ENCODE measurements around the gene C9orf57.

C9orf57 gene

DNA sequence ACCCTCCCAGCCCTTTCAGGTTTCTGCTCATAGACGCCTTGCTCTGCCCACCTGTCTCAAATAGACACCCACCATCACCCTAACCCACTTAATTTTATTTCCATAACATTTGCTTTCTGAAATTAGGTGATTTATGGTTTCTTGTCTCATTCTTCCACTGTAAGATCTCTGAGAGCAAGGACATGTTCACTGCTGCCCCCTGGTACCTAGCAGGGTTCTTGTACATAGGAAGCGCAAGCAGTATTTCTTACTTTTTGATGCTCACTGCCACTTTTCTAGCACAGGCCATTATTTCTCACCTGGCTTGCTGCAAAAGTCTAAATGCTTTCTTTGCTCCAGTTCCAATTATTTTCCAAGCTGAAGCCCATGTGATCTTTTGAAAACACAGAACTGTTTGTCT lies 16.8 kb downstream of the C9orf57 start:
- no peaks in the 10 kb centered on the region for H3K36me3 ChIP-seq (ENCODE audit: insufficient read depth, low read depth, low read length)
- no peaks in the 10 kb centered on the region for H3K27me3 ChIP-seq (ENCODE audit: insufficient read depth, low read length)
- no peak overlapping the region for H3K27ac ChIP-seq (ENCODE audit: low read length)
- no peak overlapping the region for H3K9ac ChIP-seq (ENCODE audit: low read depth, low read length)
- no peaks in the 10 kb centered on the region for H3K9me3 ChIP-seq (ENCODE audit: insufficient read depth, low read depth, low read length)
- no peaks in the 10 kb centered on the region for H3K4me1 ChIP-seq (ENCODE audit: insufficient read depth, low read length)
- H3K4me3 ChIP-seq (ENCODE audit: low read length): no peak overlapping the region

DNA sequence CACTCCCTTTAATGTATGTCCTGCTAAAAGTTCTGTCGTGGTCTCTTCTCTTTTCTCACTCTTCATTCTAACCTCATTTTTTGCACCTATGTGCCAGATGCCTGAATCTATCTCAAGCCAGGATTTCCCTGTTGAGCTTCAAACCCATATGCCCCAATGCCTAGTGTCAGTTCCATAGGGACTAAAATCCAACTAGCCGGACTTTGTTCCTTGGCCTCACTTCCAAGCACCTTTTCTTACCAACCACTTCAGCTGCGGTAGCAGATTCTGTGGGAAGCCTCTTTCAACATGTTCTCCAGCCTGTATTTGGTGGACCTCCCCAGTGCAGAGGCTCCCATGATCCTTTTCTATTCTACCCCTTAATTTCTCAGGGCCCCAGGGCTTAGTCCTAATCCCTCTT lies 17.5 kb downstream of the C9orf57 start:
- H3K9me3 ChIP-seq (ENCODE audit: insufficient read depth, low read depth, low read length): no peaks in the 10 kb centered on the region
- no peaks in the 10 kb centered on the region for H3K36me3 ChIP-seq (ENCODE audit: insufficient read depth, low read depth, low read length)
- H3K27ac ChIP-seq (ENCODE audit: low read length): no peak overlapping the region
- H3K4me3 ChIP-seq (ENCODE audit: low read length): no peak overlapping the region
- H3K9ac ChIP-seq (ENCODE audit: low read depth, low read length): no peak overlapping the region
- H3K4me1 ChIP-seq (ENCODE audit: insufficient read depth, low read length): no peaks in the 10 kb centered on the region
- H3K27me3 ChIP-seq (ENCODE audit: insufficient read depth, low read length): no peaks in the 10 kb centered on the region

GRCh38 chr9:72041775-72042194 lies 18.6 kb downstream of the C9orf57 start:
- H3K27ac ChIP-seq (ENCODE audit: low read length): no peak overlapping the region
- no peak overlapping the region for H3K4me3 ChIP-seq (ENCODE audit: low read length)
- no peak overlapping the region for H3K9ac ChIP-seq (ENCODE audit: low read depth, low read length)
- no peaks in the 10 kb centered on the region for H3K9me3 ChIP-seq (ENCODE audit: insufficient read depth, low read depth, low read length)
- H3K36me3 ChIP-seq (ENCODE audit: insufficient read depth, low read depth, low read length): no peaks in the 10 kb centered on the region
- H3K27me3 ChIP-seq (ENCODE audit: insufficient read depth, low read length): no peaks in the 10 kb centered on the region
- no peaks in the 10 kb centered on the region for H3K4me1 ChIP-seq (ENCODE audit: insufficient read depth, low read length)

GRCh38 chr9:72041369-72041768 lies 19.0 kb downstream of the C9orf57 start:
- H3K27me3 ChIP-seq (ENCODE audit: insufficient read depth, low read length): no peaks in the 10 kb centered on the region
- H3K9ac ChIP-seq (ENCODE audit: low read depth, low read length): no peak overlapping the region
- no peak overlapping the region for H3K4me3 ChIP-seq (ENCODE audit: low read length)
- no peaks in the 10 kb centered on the region for H3K4me1 ChIP-seq (ENCODE audit: insufficient read depth, low read length)
- no peak overlapping the region for H3K27ac ChIP-seq (ENCODE audit: low read length)
- H3K9me3 ChIP-seq (ENCODE audit: insufficient read depth, low read depth, low read length): no peaks in the 10 kb centered on the region
- H3K36me3 ChIP-seq (ENCODE audit: insufficient read depth, low read depth, low read length): no peaks in the 10 kb centered on the region

GRCh38 chr9:72039532-72039931 lies 20.9 kb downstream of the C9orf57 start:
- H3K4me3 ChIP-seq (ENCODE audit: low read length): no peak overlapping the region
- no peaks in the 10 kb centered on the region for H3K36me3 ChIP-seq (ENCODE audit: insufficient read depth, low read depth, low read length)
- H3K9me3 ChIP-seq (ENCODE audit: insufficient read depth, low read depth, low read length): no peaks in the 10 kb centered on the region
- H3K4me1 ChIP-seq (ENCODE audit: insufficient read depth, low read length): no peaks in the 10 kb centered on the region
- H3K9ac ChIP-seq (ENCODE audit: low read depth, low read length): no peak overlapping the region
- H3K27me3 ChIP-seq (ENCODE audit: insufficient read depth, low read length): no peaks in the 10 kb centered on the region
- H3K27ac ChIP-seq (ENCODE audit: low read length): no peak overlapping the region

DNA sequence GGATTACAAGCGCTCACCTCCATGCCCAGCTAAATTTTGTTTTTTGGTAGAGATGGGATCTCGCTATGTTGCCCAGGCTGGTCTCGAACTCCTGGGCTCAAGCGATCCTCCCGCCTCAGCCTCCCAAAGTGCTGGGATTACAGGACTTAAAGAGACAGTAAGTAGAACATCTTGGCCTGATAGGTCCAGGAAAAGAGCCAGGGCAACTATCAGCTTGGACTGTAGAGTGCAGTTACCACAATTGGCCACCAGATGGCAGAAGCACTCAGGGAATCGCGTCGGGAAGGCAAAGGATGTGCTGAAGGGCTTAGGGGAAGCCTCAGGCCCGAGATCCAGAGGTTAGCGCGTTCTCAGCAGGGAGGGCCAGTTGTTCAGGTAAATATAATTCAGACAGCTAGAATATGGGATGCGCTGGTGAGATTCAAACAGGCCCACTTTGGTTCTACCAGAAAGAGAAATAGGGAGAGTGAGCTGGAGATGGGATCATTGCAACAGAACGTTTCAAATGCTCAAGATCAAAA lies 21.5 kb downstream of the C9orf57 start:
- H3K9ac ChIP-seq (ENCODE audit: low read depth, low read length): no peak overlapping the region
- no peaks in the 10 kb centered on the region for H3K9me3 ChIP-seq (ENCODE audit: insufficient read depth, low read depth, low read length)
- H3K27ac ChIP-seq (ENCODE audit: low read length): no peak overlapping the region
- H3K4me3 ChIP-seq (ENCODE audit: low read length): no peak overlapping the region
- H3K36me3 ChIP-seq (ENCODE audit: insufficient read depth, low read depth, low read length): no peaks in the 10 kb centered on the region
- H3K4me1 ChIP-seq (ENCODE audit: insufficient read depth, low read length): no peaks in the 10 kb centered on the region
- H3K27me3 ChIP-seq (ENCODE audit: insufficient read depth, low read length): no peaks in the 10 kb centered on the region

- no peaks in the 10 kb centered on the region for H3K4me1 ChIP-seq (ENCODE audit: insufficient read depth, low read length)
- H3K27me3 ChIP-seq (ENCODE audit: insufficient read depth, low read length): no peaks in the 10 kb centered on the region
- H3K4me3 ChIP-seq (ENCODE audit: low read length): no peak overlapping the region
- H3K9me3 ChIP-seq (ENCODE audit: insufficient read depth, low read depth, low read length): no peaks in the 10 kb centered on the region
- H3K36me3 ChIP-seq (ENCODE audit: insufficient read depth, low read depth, low read length): no peaks in the 10 kb centered on the region
- no peak overlapping the region for H3K27ac ChIP-seq (ENCODE audit: low read length)
- H3K9ac ChIP-seq (ENCODE audit: low read depth, low read length): no peak overlapping the region
Observed at GRCh38 chr9:72038408-72038807, 22.0 kb downstream of the C9orf57 start.

DNA sequence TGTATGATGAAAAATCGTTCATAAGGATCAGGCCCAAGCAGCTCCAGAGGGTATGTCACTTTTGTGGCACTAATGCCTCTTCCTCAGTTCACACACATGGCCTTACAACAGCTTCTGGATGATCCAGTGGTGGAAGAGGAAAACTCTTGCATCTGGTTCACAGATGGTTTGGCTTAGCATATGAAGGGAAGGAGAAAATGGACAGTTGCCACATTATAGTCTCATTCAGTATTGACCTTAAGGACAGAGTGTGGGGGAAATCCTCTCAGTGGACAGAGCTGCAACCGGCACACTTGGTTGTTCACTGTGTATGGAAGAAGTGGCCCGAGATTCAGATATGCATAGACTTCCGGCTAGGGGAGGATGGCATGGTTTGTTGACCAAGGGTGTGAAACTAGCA lies 22.8 kb downstream of the C9orf57 start:
- Histone ChIP-seq H3K36me3 (ENCODE audit: insufficient read depth, low read depth, low read length) (no peaks in the 10 kb centered on the region), H3K9me3 (ENCODE audit: insufficient read depth, low read depth, low read length) (no peaks in the 10 kb centered on the region), H3K27me3 (ENCODE audit: insufficient read depth, low read length) (no peaks in the 10 kb centered on the region), H3K4me1 (ENCODE audit: insufficient read depth, low read length) (no peaks in the 10 kb centered on the region), H3K4me3 (ENCODE audit: low read length) (no peak overlapping the region), H3K27ac (ENCODE audit: low read length) (no peak overlapping the region), H3K9ac (ENCODE audit: low read depth, low read length) (no peak overlapping the region)

DNA sequence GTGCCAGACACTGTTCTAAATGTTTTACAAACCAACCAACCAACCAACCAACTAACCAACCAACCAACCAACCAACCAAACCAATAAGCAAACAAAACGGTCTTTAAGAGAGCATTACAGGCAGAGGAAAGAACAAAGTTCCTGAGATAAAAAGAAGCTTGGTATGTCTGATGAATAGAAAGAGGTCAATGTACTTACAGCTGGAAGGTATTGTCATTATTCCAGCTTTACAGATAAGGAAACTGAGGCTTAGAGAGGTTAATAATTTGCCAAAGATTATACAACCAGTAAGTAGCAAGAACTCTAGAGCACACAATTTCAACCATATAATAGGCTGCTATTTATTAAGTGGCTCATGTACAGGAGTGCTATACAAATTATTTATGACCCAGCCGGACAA lies 29.6 kb downstream of the C9orf57 start:
- Histone ChIP-seq H3K27ac (ENCODE audit: low read length) (no peak overlapping the region), H3K4me3 (ENCODE audit: low read length) (no peak overlapping the region), H3K9me3 (ENCODE audit: insufficient read depth, low read depth, low read length) (no peaks in the 10 kb centered on the region)

DNA sequence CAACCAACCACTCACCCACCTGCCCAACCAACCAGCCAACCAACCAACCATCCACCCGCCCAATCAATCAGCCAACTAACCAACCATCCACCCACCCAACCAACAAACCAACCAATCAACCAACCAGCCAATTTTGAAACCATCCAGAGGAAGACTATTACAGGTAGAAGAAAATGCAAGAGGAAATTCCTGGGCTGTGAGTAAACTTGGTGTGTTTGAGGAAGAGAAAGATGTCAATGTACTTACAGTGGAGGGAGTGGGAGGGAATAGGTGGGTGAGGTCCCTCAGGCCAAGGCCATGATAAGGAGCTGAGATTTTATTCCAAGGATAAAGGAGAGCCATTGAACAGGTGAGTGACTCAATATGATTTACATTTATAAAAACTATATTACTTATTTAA lies 30.4 kb downstream of the C9orf57 start:
- Histone ChIP-seq H3K4me1 (ENCODE audit: insufficient read depth, low read length) (no peaks in the 10 kb centered on the region), H3K9ac (ENCODE audit: low read depth, low read length) (no peak overlapping the region), H3K27ac (ENCODE audit: low read length) (no peak overlapping the region), H3K9me3 (ENCODE audit: insufficient read depth, low read depth, low read length) (no peaks in the 10 kb centered on the region), H3K36me3 (ENCODE audit: insufficient read depth, low read depth, low read length) (no peaks in the 10 kb centered on the region), H3K27me3 (ENCODE audit: insufficient read depth, low read length) (no peaks in the 10 kb centered on the region), H3K4me3 (ENCODE audit: low read length) (no peak overlapping the region)

More for the DNA sequence above, 29.6 kb downstream of the C9orf57 start:
- H3K27me3 ChIP-seq (ENCODE audit: insufficient read depth, low read length): no peaks in the 10 kb centered on the region
- H3K4me1 ChIP-seq (ENCODE audit: insufficient read depth, low read length): no peaks in the 10 kb centered on the region
- no peaks in the 10 kb centered on the region for H3K36me3 ChIP-seq (ENCODE audit: insufficient read depth, low read depth, low read length)
- no peak overlapping the region for H3K9ac ChIP-seq (ENCODE audit: low read depth, low read length)

GRCh38 chr9:72025906-72026305 lies 34.5 kb downstream of the C9orf57 start:
- no peak overlapping the region for H3K4me3 ChIP-seq (ENCODE audit: low read length)
- H3K36me3 ChIP-seq (ENCODE audit: insufficient read depth, low read depth, low read length): no peaks in the 10 kb centered on the region
- H3K27ac ChIP-seq (ENCODE audit: low read length): no peak overlapping the region
- H3K9ac ChIP-seq (ENCODE audit: low read depth, low read length): no peak overlapping the region
- no peaks in the 10 kb centered on the region for H3K9me3 ChIP-seq (ENCODE audit: insufficient read depth, low read depth, low read length)
- H3K4me1 ChIP-seq (ENCODE audit: insufficient read depth, low read length): no peaks in the 10 kb centered on the region
- no peaks in the 10 kb centered on the region for H3K27me3 ChIP-seq (ENCODE audit: insufficient read depth, low read length)

GRCh38 chr9:72023596-72023995 lies 36.8 kb downstream of the C9orf57 start:
- no peak overlapping the region for H3K4me3 ChIP-seq (ENCODE audit: low read length)
- no peaks in the 10 kb centered on the region for H3K27me3 ChIP-seq (ENCODE audit: insufficient read depth, low read length)
- no peaks in the 10 kb centered on the region for H3K36me3 ChIP-seq (ENCODE audit: insufficient read depth, low read depth, low read length)
- H3K27ac ChIP-seq (ENCODE audit: low read length): no peak overlapping the region
- H3K9me3 ChIP-seq (ENCODE audit: insufficient read depth, low read depth, low read length): no peaks in the 10 kb centered on the region
- H3K9ac ChIP-seq (ENCODE audit: low read depth, low read length): no peak overlapping the region
- H3K4me1 ChIP-seq (ENCODE audit: insufficient read depth, low read length): no peaks in the 10 kb centered on the region

DNA sequence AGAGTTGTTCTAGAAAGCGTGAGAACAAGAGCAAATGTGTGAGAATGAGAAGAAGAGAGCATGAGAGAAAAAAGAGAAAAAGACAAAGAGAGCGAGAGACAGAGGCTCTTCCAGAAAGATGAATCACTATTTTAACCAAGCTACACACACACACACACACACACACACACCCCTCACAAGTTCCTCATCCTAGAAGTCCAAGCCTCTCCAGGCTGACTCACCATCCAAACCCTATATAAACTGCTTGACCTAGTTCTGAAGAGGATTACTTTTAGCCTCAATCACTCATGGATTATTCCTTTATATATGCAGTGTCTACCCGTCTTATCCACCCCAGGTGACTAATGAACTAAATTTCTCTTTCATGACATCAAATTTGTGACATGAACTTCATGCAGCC lies 37.6 kb downstream of the C9orf57 start:
- H3K4me3 ChIP-seq (ENCODE audit: low read length): no peak overlapping the region
- no peaks in the 10 kb centered on the region for H3K27me3 ChIP-seq (ENCODE audit: insufficient read depth, low read length)
- H3K9me3 ChIP-seq (ENCODE audit: insufficient read depth, low read depth, low read length): no peaks in the 10 kb centered on the region
- no peak overlapping the region for H3K27ac ChIP-seq (ENCODE audit: low read length)
- H3K4me1 ChIP-seq (ENCODE audit: insufficient read depth, low read length): no peaks in the 10 kb centered on the region
- no peak overlapping the region for H3K9ac ChIP-seq (ENCODE audit: low read depth, low read length)
- no peaks in the 10 kb centered on the region for H3K36me3 ChIP-seq (ENCODE audit: insufficient read depth, low read depth, low read length)

Data from iPS-20b (cell line).